OCI-LY1 (cell line): ENCODE results near the gene ZFYVE19.
"Not testable (repeated sequence)": the region's sequence is repeated elsewhere in the genome, so short reads cannot be mapped to it uniquely, and the experiment has no call there.

Experiments
- H2AFZ ChIP-seq: fragments of 200-600 bp; sonication (generic), shearing (Covaris generic); 2 replicates; pipeline ENCODE4 v1.6.0; 2014; ENCODE audit warnings: antibody characterized with exemption, mild to moderate bottlenecking, low read length
- H3F3A ChIP-seq: fragments of 200-600 bp; sonication (generic), shearing (Covaris generic); 2 replicates; pipeline ENCODE4 v1.6.0; 2014; ENCODE audit warnings: mild to moderate bottlenecking, antibody characterized with exemption, low read length, moderate library complexity; ENCODE audit not compliant: insufficient read depth
- H3K27ac ChIP-seq: fragments of 200-600 bp; sonication (generic); 2 replicates; pipeline ENCODE4 v1.5.1; 2014; ENCODE audit warnings: low read length, mixed run types, mild to moderate bottlenecking, low read depth; ENCODE audit not compliant: poor library complexity, severe bottlenecking
- H3K27me3 ChIP-seq: fragments of 200-600 bp; sonication (generic); 2 replicates; pipeline ENCODE4 v1.6.0; 2014; ENCODE audit warnings: antibody characterized with exemption, mild to moderate bottlenecking, low read length, moderate library complexity; ENCODE audit not compliant: insufficient read depth
- H3K36me3 ChIP-seq: fragments of 200-600 bp; sonication (generic); 2 replicates; pipeline ENCODE4 v1.6.1; 2014; ENCODE audit warnings: mild to moderate bottlenecking, antibody characterized with exemption, low read length, moderate library complexity, mixed read lengths; ENCODE audit not compliant: insufficient read depth
- H3K4me1 ChIP-seq: fragments of 200-600 bp; sonication (generic); 2 replicates; pipeline ENCODE4 v1.5.1; 2014; ENCODE audit warnings: mild to moderate bottlenecking, low read length, moderate library complexity; ENCODE audit not compliant: insufficient read depth, severe bottlenecking
- H3K4me2 ChIP-seq: fragments of 200-600 bp; sonication (generic), shearing (Covaris generic); 2 replicates; pipeline ENCODE4 v1.6.1; 2014; ENCODE audit warnings: low read length
- H3K4me3 ChIP-seq: fragments of 200-600 bp; sonication (generic); 2 replicates; pipeline ENCODE4 v1.5.1; 2014; ENCODE audit warnings: low read length, low read depth, mild to moderate bottlenecking, mixed read lengths; ENCODE audit not compliant: poor library complexity, severe bottlenecking
- H3K79me2 ChIP-seq: fragments of 200-600 bp; shearing (Covaris generic); 2 replicates; pipeline ENCODE4 v1.6.1; 2016; ENCODE audit warnings: mixed run types, low read length, mixed read lengths; ENCODE audit not compliant: insufficient read depth
- H3K9ac ChIP-seq: fragments of 200-600 bp; sonication (generic), shearing (Covaris generic); 2 replicates; pipeline ENCODE4 v1.6.1; 2014; ENCODE audit warnings: mild to moderate bottlenecking, low read length, mixed read lengths
- H3K9me2 ChIP-seq: fragments of 200-600 bp; sonication (generic), shearing (Covaris generic); 2 replicates; pipeline ENCODE4 v1.6.1; 2014; ENCODE audit warnings: low read depth, mild to moderate bottlenecking, low read length, mixed read lengths
- H3K9me3 ChIP-seq: fragments of 200-600 bp; shearing (Covaris generic); 2 replicates; pipeline ENCODE4 v1.6.1; 2014; ENCODE audit warnings: low read length, mixed read lengths
- H4K20me1 ChIP-seq: fragments of 200-600 bp; sonication (generic), shearing (Covaris generic); 2 replicates; pipeline ENCODE4 v1.6.0; 2016; ENCODE audit warnings: mild to moderate bottlenecking, low read length; ENCODE audit not compliant: insufficient read depth
- EZH2 ChIP-seq: fragments of 200-600 bp; sonication (generic), shearing (Covaris generic); IDR thresholded peaks from 2 replicates; pipeline ENCODE4 v1.8.0; 2017; ENCODE audit warnings: borderline replicate concordance, mixed run types, mild to moderate bottlenecking, antibody characterized with exemption, low read length, moderate library complexity, mixed read lengths
- TF ChIP-seq, protein P1 (sequence below): fragments of 200-600 bp; sonication (generic), shearing (Covaris generic); IDR thresholded peaks from 2 replicates; pipeline ENCODE4 v1.5.1; 2017; ENCODE audit warnings: mild to moderate bottlenecking, antibody characterized with exemption, low read length, moderate library complexity, mixed read lengths

ZFYVE19 gene

DNA sequence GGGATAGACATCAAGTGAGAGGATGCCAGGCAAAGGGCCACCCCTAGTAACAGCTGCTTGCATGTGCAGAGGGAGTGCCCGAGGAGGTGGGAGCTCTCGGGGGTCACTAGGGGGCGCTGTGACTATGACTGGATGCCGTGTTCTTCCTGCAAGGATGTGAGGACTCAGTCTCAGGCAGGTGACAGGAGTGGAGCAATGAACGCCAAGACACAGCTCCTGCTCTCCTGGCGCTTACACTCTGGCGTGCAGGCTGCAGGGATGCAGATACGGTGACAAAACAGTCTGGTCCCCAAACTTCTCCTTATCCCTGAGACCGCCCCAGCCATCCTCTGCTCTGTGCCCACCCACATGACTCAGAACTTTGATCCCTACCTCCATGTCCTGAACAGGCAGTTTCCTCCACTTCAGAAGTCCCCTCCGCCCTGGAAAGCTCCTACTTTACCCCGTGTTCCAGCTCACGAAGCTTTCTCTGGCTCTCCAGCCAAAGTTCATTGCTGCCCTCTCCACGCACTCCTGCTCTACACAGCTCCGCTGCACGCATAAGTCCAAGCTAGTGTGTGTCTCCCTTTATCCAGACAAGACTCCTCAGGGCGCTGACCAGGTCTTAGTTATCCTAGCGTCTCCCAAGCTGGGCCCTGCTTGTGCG is 52.4 kb downstream of the ZFYVE19 start:
- Histone ChIP-seq H3K9me3 (no peaks in the 10 kb centered on the region), H3K36me3 (peaks cover 7% of the 10 kb centered on the region; the same call in 1 of the 2 replicates), H3K4me1 (peaks cover 4% of the 10 kb centered on the region), H3K4me2 (no peak overlapping the region), H2AFZ (no peak overlapping the region), H3F3A (no peaks in the 10 kb centered on the region), H3K4me3 (no peak overlapping the region), H4K20me1 (no peaks in the 10 kb centered on the region), H3K9me2 (no peaks in the 10 kb centered on the region), H3K27ac (no peak overlapping the region), H3K79me2 (no peaks in the 10 kb centered on the region), H3K9ac (no peak overlapping the region), H3K27me3 (peaks cover 4% of the 10 kb centered on the region; the same call in 1 of the 2 replicates)
- TF ChIP-seq, protein P1, sequence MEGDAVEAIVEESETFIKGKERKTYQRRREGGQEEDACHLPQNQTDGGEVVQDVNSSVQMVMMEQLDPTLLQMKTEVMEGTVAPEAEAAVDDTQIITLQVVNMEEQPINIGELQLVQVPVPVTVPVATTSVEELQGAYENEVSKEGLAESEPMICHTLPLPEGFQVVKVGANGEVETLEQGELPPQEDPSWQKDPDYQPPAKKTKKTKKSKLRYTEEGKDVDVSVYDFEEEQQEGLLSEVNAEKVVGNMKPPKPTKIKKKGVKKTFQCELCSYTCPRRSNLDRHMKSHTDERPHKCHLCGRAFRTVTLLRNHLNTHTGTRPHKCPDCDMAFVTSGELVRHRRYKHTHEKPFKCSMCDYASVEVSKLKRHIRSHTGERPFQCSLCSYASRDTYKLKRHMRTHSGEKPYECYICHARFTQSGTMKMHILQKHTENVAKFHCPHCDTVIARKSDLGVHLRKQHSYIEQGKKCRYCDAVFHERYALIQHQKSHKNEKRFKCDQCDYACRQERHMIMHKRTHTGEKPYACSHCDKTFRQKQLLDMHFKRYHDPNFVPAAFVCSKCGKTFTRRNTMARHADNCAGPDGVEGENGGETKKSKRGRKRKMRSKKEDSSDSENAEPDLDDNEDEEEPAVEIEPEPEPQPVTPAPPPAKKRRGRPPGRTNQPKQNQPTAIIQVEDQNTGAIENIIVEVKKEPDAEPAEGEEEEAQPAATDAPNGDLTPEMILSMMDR: peak; percentile 90
- TF ChIP-seq EZH2: no peak

DNA sequence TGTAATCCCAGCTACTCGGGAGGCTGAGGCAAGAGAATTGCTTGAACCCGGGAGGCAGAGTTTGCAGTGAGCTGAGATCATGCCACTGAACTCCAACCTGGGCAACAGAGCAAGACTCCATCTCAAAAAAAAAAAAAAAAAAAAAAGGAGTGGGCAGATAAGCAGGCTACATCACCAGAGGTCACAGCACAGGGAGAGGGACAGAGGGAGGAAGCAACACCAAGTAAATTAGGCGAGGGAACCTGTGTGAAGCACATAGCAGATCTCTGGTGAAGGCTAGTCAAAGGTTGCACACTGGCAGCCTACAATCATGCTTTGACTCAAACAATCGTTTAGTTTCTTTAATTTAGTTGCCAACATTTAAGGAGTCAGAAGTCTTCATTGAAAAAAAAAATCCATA is 54.3 kb downstream of the ZFYVE19 start:
- peaks cover 11% of the 10 kb centered on the region for H3K27me3 ChIP-seq
- H3K9me3 ChIP-seq, H3K4me3 ChIP-seq, H3K9ac ChIP-seq, H3K27ac ChIP-seq, H3K4me1 ChIP-seq, H3K4me2 ChIP-seq, H3K9me2 ChIP-seq, H3F3A ChIP-seq, H2AFZ ChIP-seq, H4K20me1 ChIP-seq, H3K36me3 ChIP-seq, H3K79me2 ChIP-seq: not testable (repeated sequence)

DNA sequence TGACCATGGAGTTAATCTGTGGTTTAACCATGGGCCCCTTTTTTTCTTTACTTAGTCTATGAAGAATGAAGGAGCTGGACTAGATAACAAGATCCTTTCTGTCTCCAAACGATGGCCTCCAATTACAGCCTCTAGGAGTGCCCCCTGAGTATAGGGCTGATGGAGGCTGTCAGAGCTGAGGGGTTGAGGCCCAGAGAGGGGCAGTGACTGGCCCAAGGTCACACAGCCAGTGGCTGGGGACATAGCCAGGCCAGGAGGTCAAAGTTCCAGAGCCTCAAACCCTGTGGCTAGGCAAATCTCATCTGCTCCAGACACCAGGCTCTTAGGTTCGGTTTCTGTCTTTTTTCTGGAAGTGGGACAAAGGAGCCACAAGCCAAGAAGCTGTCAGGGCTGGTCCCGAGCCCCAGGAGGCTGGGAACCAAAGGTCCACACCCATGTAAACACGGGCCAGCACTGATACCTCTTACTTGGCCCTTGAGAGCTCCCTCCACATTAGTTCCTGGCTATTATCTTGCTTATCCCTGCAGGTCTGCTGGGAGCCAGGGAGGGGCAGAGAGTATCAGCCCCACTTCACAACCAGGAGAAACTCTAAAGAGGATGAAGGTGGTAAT is 56.9 kb downstream of the ZFYVE19 start:
- Histone ChIP-seq H3K4me1 (no peaks in the 10 kb centered on the region), H3F3A (no peaks in the 10 kb centered on the region), H3K4me3 (no peak overlapping the region), H3K79me2 (no peaks in the 10 kb centered on the region), H2AFZ (no peak overlapping the region), H3K9me2 (no peaks in the 10 kb centered on the region), H3K4me2 (no peak overlapping the region), H4K20me1 (no peaks in the 10 kb centered on the region), H3K36me3 (no peaks in the 10 kb centered on the region), H3K27me3 (peaks cover 11% of the 10 kb centered on the region), H3K9me3 (no peaks in the 10 kb centered on the region), H3K9ac (no peak overlapping the region), H3K27ac (no peak overlapping the region)
- TF ChIP-seq, protein P1: no peak
- TF ChIP-seq EZH2: no peak
